ENCODE data around the gene TARM1. TPM values are rescaled to one million over a fixed set of nuclear protein-coding genes. Genes with fewer than 3 reads are reported as not detected.

TARM1 gene
- total and polyA plus RNA-seq, 2 of the 4 experiments (the other 2 are of a cell fraction), result not detected

GRCh38 chr19:54106716-54107115 is 25.6 kb upstream of the TARM1 start:
- 100% methylated on average over 2 of the region's 15 CpGs; no CpG with 5 or more reads in 1 of the 2 experiments for WGBS, 2 experiments (ENCODE audit: extremely low coverage in 2 of 2, insufficient read length in 1 of 2)
- H3K4me3 ChIP-seq (ENCODE audit: insufficient read depth, low read depth, low read length), result no peak overlapping the region
- H2AK5ac ChIP-seq (ENCODE audit: low read depth, low read length), result no peak overlapping the region
- H4K91ac ChIP-seq (ENCODE audit: insufficient read depth, low read depth, low read length), result no peak overlapping the region
- no peak overlapping the region for H2BK120ac ChIP-seq (ENCODE audit: low read depth, low read length)
- H4K5ac ChIP-seq (ENCODE audit: low read depth, low read length), result no peak overlapping the region
- H2AK9ac ChIP-seq (replicated peaks; ENCODE audit: low read depth, low read length, poor library complexity), result no peak overlapping the region
- no peaks in the 10 kb centered on the region for H3K9me1 ChIP-seq (ENCODE audit: insufficient read depth, low read length)
- DNase-seq (no peak), ATAC-seq (ENCODE audit: low read depth) (no peak)
- H3K23ac ChIP-seq (ENCODE audit: low read depth, low read length), result no peak overlapping the region
- no TSS peak for BruUV-seq (replicated peaks)
- no peak overlapping the region for H3K9ac ChIP-seq (ENCODE audit: low read depth, low read length)
- no peak overlapping the region for H2BK20ac ChIP-seq (ENCODE audit: low read depth, low read length)
- ChIA-PET CTCF (no interaction called here), POLR2A (ENCODE audit: unreplicated experiment) (no interaction called here)
- H3K14ac ChIP-seq (replicated peaks; ENCODE audit: low read depth, low read length), result no peak overlapping the region
- peaks cover 4 to 31% of the 10 kb centered on the region in 2 experiments for H3K79me1 ChIP-seq (ENCODE audit: low read depth in 1 of 2, low read length in 2 of 2)
- H4K8ac ChIP-seq (ENCODE audit: low read depth in 2 of 2, low read length in 2 of 2), result no peak overlapping the region
- peaks cover 47% of the 10 kb centered on the region for H3K36me3 ChIP-seq (ENCODE audit: control insufficient read depth, insufficient read depth, low read length)
- peaks cover 4% of the 10 kb centered on the region; the same call in 1 of the 2 replicates for H4K20me1 ChIP-seq (ENCODE audit: insufficient read depth, low read length)
- H2BK5ac ChIP-seq (ENCODE audit: low read depth, low read length, poor library complexity, severe bottlenecking), result no peak overlapping the region
- H2BK15ac ChIP-seq (ENCODE audit: low read depth, low read length), result no peak overlapping the region
- no peaks in the 10 kb centered on the region for H3K27me3 ChIP-seq (ENCODE audit: control insufficient read depth, insufficient read depth, low read length)
- no peak overlapping the region for H3K4ac ChIP-seq (ENCODE audit: low read depth, low read length)
- no peak overlapping the region for H3K18ac ChIP-seq (ENCODE audit: low read depth, low read length)
- TF ChIP-seq MXI1 (IDR thresholded peaks at IDR 0.05; ENCODE audit: borderline replicate concordance, low read depth, low read length) (no peak), NFE2L2 (IDR thresholded peaks at IDR 0.05; ENCODE audit: low read depth, low read length) (no peak), BHLHE40 (IDR thresholded peaks at IDR 0.05; ENCODE audit: low read depth, low read length) (no peak), MAZ (IDR thresholded peaks at IDR 0.05; ENCODE audit: borderline replicate concordance, low read depth, low read length) (no peak), SMC3 (IDR thresholded peaks at IDR 0.05; ENCODE audit: low read depth, low read length) (no peak), CTCF (conservative IDR thresholded peaks at IDR 0.05; ENCODE audit: low read depth, low read length) (no peak)
- intact Hi-C loops (cut with micrococcal nuclease) (loop anchor here (10.0 kb wide), 1 partner anchor 242 kb away; the partner anchor contains the start of gene MYADM), dilution Hi-C loops (cut with HindIII; ENCODE audit: low sequenced_read_pairs, unreplicated experiment) (no loop called here), in situ Hi-C loops (cut with MboI; ENCODE audit: low sequenced_read_pairs) (loop anchor here (25.0 kb wide), 1 partner anchor 356 kb away; the partner anchor contains the start of genes CDC42EP5 and LENG9)
- H3K9me3 ChIP-seq (ENCODE audit: control insufficient read depth, insufficient read depth, low read length), result no peaks in the 10 kb centered on the region
- H3K4me1 ChIP-seq (ENCODE audit: control insufficient read depth, insufficient read depth, low read length), result no peaks in the 10 kb centered on the region
- H2AFZ ChIP-seq (replicated peaks; ENCODE audit: low read length, poor library complexity), result no peak overlapping the region
- H3K4me2 ChIP-seq (ENCODE audit: low read depth, low read length), result no peak overlapping the region
- no peak overlapping the region for H3K27ac ChIP-seq (ENCODE audit: insufficient read depth, low read length)
- no peak overlapping the region for H3K56ac ChIP-seq (ENCODE audit: extremely low read depth, insufficient read depth, low read length)

Data from IMR-90 (cell line).